HG02759 (cell line): ENCODE measurements around the gene CCDC200.
"Not testable (repeated sequence)": the region's sequence is repeated elsewhere in the genome, so short reads cannot be mapped to it uniquely, and the experiment has no call there.

Source experiments
- ATAC-seq: cut with Tn5 transposase; IDR thresholded peaks from one replicate; pipeline ENCODE4 v1.9.1; 2021; ENCODE audit warnings: mild to moderate bottlenecking, moderate library complexity; ENCODE audit not compliant: unreplicated experiment

Gene CCDC200

DNA sequence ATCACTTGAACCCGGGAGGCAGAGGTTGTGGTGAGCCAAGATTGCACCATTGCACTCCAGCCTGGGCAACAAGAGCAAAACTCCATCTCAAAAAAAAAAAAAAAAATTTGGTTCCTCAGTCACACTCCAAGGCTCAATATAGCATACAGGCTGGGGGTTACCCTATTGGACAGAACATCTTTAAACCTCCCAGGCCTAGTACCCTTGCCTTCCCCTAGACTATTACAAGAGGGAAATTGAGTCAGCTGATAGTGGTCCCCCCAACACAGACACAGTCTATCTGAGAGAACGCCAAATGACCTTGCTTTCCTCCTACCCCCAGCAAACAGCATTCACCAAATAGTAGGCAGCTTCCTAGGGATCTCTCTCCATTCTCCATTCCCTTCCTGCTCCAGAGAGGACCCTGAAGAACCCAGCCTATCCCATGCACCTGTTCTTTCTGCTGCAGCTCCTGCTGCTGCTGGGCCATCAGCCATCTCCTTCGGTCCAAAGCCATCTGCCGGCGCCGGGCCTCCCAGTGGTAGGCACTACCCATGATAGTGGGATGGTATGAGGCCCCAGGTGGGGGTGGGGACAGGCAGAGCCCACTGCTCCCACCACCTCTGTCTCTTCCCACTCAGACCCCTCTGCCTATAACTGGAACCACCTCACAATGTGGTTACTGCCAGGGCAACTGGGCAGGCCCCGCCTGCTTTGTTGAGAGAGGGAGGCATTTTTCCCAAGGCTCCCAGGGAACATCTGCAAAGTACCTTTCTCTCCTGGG is at the start of gene CCDC200:
TSS of gene CCDC200 (minus strand) at position 604 of the 763 bp plus-strand sequence. CDS start at position 535, 69 bp downstream.
- not testable (repeated sequence) for ATAC-seq

DNA sequence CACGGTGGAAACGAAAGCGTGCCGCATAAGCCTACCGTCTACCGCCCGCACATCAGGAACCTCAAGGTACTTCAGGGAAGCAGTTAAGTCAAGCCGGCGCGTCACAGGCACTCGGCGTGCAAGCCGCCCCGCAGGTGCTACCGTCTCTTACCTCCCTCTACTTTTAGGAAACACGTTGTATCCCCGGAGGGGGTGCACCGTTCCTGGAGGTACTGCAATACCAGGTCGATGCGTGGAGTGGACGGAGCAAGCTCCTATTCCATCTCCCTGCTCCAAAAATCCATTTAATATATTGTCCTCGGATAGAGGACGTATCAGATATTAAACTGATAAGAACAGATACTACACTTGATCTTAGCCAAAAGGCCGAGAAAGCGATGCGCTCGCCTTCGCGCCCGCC is 44.5 kb upstream of the CCDC200 start:
- ATAC-seq, result not testable (repeated sequence)

DNA sequence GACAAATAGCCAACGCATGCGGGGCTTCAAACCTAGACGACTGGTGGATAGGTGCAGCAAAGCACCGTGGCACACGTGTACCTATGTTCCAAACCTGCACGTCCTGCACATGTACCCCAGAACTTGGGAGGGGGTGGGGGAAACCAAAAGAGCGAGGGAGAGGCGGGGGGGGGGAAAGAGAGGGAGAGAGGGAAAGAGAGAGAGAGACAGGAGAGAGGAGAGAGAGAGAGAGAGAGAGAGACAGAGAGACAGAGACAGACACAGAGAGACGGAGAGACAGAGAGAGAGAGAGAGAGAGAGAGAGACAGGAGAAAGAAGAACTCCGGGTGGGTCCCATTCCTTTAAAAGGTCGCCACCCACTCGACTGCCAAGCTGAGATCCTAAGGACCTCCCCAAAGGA is 44.1 kb upstream of the CCDC200 start:
- not testable (repeated sequence) for ATAC-seq

DNA sequence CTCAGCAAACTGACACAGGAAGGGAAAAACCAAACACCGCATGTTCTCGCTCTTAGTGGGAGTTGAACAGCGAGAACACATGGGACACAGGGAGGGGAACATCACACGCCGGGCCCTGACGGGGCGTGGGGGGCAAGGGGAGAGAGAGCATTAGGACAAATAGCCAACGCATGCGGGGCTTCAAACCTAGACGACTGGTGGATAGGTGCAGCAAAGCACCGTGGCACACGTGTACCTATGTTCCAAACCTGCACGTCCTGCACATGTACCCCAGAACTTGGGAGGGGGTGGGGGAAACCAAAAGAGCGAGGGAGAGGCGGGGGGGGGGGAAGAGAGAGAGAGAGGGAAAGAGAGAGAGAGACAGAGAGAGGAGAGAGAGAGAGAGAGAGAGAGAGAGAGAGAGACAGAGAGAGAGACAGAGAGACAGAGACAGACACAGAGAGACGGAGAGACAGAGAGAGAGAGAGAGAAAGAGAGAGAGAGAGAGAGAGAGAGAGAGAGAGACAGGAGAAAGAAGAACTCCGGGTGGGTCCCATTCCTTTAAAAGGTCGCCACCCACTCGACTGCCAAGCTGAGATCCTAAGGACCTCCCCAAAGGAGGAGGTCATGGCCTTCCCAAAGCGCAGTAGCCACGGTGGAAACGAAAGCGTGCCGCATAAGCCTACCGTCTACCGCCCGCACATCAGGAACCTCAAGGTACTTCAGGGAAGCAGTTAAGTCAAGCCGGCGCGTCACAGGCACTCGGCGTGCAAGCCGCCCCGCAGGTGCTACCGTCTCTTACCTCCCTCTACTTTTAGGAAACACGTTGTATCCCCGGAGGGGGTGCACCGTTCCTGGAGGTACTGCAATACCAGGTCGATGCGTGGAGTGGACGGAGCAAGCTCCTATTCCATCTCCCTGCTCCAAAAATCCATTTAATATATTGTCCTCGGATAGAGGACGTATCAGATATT is 42.4 kb upstream of the CCDC200 start:
- ATAC-seq, result not testable (repeated sequence)

DNA sequence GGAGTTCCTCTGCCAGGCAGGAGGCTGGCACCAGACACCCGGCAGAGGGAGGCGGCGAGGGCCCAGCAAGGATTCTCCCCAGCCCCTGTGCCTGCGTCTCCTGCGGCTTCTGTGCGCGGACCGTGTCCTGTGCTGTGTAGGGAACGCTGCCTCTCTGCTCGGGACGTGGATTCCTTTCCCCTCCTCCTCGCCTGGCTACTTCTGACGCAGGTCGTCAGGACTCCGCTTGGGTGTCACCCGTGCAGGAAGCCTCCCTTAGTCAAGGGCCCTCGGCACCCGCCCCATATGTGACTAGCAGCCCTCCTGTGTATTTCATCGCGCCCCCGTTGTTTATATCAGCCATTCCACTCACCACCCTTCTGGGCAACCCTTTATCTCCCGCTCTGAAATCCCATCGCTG is 18.0 kb upstream of the CCDC200 start:
- ATAC-seq, result not testable (repeated sequence)

DNA sequence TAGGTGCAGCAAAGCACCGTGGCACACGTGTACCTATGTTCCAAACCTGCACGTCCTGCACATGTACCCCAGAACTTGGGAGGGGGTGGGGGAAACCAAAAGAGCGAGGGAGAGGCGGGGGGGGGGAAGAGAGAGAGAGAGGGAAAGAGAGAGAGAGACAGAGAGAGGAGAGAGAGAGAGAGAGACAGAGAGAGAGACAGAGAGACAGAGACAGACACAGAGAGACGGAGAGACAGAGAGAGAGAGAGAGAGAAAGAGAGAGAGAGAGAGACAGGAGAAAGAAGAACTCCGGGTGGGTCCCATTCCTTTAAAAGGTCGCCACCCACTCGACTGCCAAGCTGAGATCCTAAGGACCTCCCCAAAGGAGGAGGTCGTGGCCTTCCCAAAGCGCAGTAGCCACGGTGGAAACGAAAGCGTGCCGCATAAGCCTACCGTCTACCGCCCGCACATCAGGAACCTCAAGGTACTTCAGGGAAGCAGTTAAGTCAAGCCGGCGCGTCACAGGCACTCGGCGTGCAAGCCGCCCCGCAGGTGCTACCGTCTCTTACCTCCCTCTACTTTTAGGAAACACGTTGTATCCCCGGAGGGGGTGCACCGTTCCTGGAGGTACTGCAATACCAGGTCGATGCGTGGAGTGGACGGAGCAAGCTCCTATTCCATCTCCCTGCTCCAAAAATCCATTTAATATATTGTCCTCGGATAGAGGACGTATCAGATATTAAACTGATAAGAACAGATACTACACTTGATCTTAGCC is 12.4 kb upstream of the CCDC200 start:
- not testable (repeated sequence) for ATAC-seq

DNA sequence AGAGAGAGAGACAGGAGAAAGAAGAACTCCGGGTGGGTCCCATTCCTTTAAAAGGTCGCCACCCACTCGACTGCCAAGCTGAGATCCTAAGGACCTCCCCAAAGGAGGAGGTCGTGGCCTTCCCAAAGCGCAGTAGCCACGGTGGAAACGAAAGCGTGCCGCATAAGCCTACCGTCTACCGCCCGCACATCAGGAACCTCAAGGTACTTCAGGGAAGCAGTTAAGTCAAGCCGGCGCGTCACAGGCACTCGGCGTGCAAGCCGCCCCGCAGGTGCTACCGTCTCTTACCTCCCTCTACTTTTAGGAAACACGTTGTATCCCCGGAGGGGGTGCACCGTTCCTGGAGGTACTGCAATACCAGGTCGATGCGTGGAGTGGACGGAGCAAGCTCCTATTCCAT is 11.2 kb upstream of the CCDC200 start:
- ATAC-seq, result not testable (repeated sequence)

DNA sequence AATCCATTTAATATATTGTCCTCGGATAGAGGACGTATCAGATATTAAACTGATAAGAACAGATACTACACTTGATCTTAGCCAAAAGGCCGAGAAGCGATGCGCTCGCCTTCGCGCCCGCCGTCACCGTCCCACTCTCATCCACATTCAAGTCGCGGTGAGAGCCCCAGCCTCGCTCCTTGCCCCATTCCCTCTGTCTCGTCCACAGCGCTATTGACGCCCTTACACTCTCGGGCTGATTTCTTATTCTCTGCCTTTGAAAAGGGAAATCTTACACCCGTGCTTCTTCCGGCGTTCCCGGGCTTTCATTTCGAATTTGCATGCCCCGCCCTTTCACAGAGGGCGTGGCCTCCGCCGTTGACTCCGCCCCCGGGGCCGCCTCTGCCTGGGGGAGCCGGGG is 5.5 kb upstream of the CCDC200 start, which contains the start of gene RNU2-1:
TSS of gene RNU2-1 (minus strand) at position 101 of the 400 bp plus-strand sequence.
- ATAC-seq, result not testable (repeated sequence)

DNA sequence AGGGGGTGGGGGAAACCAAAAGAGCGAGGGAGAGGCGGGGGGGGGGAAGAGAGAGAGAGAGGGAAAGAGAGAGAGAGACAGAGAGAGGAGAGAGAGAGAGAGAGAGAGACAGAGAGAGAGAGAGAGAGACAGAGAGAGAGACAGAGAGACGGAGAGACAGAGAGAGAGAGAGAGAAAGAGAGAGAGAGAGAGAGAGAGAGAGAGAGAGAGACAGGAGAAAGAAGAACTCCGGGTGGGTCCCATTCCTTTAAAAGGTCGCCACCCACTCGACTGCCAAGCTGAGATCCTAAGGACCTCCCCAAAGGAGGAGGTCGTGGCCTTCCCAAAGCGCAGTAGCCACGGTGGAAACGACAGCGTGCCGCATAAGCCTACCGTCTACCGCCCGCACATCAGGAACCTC is 4.8 kb upstream of the CCDC200 start:
- not testable (repeated sequence) for ATAC-seq

DNA sequence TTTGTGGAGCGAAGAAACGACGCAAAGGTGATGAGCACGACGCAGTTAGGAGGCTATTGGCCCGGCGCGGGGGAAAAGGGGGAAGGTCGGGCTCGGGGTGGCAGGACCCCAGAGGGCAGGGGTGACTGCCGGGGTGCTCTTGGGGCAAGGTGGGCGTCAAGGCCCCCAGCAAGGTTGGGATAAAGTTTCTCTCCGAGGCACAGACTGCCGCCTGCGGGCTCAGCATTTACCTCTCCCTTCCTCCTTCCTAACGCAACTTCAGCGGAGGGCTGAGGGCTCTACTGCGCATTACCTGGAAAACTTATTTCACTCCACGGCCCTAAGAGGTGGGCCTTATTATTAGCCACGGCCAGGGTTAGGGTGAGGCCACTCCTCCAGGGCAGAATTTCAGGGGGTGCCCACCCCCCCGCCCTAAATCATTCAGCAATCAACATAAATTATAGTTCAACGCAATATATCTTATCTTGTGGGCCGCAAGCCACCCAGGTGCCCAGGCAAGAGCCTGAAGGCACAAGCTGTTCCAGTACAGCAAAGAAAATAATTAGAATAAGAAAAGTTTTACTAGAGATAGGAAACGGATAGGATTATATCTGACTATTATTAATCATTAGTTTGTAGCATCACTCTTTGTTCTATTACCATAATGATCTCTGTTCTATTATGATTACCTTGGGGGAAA is 3.7 kb upstream of the CCDC200 start:
- ATAC-seq, result not testable (repeated sequence)

DNA sequence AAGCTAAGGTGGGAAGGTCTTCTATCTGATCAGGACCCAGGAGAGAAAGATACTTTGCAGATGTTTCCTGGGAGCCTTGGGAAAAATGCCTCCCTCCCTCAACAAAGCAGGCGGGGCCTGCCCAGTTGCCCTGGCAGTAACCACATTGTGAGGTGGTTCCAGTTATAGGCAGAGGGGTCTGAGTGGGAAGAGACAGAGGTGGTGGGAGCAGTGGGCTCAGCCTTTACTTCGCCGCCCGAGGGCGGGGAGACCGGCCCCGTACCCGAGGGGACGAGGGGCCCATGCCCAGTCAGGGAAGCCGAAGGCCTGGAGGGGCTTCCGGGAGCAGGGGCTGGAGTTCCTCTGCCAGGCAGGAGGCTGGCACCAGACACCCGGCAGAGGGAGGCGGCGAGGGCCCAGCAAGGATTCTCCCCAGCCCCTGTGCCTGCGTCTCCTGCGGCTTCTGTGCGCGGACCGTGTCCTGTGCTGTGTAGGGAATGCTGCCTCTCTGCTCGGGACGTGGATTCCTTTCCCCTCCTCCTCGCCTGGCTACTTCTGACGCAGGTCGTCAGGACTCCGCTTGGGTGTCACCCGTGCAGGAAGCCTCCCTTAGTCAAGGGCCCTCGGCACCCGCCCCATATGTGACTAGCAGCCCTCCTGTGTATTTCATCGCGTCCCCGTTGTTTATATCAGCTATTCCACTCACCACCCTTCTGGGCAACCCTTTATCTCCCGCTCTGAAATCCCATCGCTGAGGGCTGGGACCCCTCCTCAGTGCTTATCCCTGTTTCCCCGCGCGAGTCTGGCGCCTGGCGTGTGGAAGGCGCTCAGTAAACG is 3.0 kb upstream of the CCDC200 start:
- ATAC-seq, result not testable (repeated sequence)

DNA sequence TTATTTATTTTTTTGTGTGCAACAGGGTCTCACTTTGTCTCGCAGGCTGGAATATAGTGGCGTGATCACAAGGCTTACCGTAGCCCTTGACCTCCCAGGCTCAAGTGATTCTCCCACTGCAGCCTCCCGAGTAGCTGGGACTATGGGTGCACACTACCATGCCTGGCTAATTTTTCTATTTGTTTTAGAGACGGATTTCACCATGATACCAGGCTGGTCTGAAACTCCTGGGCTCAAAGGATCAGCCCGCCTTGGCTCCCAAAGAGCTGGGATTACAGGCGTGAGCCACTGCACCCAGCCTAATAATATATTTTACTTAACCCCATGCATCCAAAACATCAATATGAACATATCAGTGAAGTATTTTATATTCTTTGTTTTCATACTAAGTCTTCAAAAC is 2.0 kb downstream of the CCDC200 start:
- no peak for ATAC-seq

DNA sequence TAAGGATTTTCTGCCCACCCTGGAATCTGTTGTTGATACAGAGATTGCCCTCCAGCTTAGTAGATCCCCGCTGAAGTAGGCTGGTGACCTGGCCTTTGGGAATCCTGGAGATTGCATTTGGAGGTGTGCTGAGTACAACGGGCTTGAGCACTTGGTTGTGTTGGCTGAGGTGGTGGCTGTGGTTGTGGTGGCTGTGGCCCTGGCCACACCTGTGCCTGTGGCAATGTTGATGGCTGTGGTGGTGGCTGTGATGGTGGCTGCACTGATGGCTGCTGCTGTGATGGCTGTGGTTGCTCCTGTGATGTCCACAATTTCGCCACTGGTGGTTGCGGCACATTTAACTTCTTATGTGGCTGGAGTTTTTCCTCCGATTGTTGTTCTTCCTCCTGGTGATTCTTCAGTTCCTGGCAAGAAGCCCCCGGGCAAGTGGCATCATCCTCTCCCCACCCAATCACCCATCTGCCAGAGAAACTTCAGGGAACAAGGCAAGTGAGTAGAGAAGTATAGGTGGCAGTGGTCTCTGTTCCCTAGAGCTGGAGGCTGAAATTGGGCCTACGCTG is 4.2 kb downstream of the CCDC200 start:
- no peak for ATAC-seq

DNA sequence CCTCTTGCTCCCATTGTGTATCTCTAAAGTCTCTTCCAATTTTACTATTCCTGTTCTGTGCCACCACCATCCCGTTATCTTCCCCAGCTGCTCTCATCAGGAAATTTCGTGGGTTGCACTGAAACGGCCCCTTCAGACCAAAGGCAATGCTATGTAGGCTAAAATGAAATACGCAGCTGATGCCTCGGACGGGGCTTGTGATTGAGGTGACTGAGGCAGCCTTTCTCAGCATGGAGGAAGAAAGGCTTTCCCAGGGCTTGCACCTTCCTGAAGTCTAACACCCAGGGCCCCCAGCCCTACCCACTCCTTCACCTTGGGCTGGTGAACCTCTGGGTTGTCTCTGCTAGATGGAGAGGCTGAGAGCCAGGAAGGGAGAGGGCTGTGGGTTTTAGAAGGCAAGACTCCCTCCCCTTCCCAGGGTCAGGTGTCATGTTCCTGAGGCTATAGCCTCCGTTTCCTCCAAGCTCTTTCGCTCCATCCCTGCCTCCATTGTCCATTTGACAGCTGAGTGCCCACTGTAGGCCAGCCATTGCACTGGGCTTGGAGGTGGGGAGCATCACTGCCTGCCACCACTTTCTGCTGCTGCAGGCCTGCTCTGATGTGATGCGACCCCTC is 7.8 kb downstream of the CCDC200 start:
- ATAC-seq, result no peak

DNA sequence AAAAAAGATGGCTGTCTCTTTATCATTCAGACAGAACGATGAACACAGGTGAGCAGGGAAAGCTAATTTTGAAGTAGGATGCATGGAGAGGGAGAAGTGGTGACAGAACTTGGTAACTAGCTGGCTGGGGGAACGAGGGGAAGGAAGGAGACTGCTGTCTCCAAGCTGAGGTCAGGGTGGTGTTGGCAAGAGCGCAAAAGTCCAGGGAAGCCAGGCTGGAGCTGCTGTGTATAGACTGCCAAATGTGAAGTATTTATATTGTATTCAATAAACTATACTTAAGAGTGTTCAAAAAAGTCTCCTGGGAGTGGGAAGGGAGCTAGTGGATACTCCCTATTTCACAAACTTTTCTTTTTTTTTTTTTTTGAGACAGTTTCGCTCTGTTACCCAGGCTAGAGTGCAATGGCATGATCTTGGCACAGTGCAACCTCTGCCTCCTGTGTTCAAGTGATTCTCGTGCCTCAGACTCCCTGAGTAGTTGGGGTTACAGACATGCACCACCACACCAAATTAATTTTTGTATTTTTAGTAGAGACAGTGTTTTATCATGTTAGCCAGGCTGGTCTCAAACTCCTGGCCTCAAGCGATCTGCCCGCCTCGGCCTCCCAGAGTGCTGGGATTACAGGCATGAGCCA is 8.6 kb downstream of the CCDC200 start:
- no peak for ATAC-seq

DNA sequence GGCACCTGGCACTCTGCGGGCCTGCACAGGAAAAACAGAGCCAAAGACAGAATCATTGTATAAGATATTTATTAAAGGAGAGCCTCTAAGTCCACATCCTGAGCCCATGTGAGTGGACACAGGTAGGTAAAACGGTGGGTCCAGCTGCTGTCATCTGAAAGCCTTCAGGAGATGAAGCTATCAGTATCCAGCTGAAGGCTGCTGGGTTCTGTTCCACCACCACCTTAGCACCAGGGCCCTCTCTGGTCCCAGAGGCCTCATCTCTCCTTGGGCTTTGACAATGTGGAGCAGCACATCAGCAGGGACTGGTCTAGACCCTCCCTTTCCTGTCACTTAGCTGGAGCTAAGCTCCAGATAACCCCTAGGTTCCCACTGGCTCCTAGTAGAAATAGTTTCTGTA is 9.4 kb downstream of the CCDC200 start:
- ATAC-seq, result no peak

DNA sequence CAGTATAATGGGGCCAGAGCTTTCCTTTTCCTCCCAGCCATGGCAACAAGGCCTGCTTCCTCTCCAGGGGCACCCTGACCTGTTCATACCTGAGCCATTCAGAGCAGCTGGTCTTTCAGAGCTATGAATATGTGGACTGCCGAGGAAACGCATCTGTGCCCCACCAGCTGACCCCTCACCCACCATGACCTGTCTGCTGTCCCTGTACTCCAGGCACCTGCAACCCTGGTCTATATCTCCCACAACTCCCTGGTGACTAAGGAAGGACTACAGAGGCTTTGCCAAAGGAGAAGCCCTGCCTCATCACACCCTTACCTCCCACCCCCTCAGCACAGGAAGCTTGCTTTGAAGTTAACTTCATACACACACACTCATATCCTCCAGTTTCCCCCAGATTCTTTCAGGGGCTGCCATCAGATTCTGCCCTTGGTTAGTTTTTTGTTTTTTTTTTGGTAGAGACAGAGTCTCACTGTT is 10.8 kb downstream of the CCDC200 start:
- no peak for ATAC-seq
